WTC11 (cell line): Measurements from ENCODE around the gene C13orf46. TPM values are rescaled to one million over a fixed set of nuclear protein-coding genes. Genes with fewer than 3 reads are reported as not detected.

Source experiments
- ATAC-seq: fragments of 200-7000 bp; cut with Tn5 transposase; 2 replicates; pipeline ENCODE4 v1.10.0; 2021; ENCODE audit warnings: mild to moderate bottlenecking, moderate library complexity
- CTCF ChIA-PET: fragments of 300-600 bp; sonication (Branson Sonifier 250); formaldehyde crosslinking; loops from one replicate; lab custom pipeline; 2021; ENCODE audit warnings: antibody characterized with exemption; lab: Charles Lee
- POLR2A ChIA-PET: fragments of 350-600 bp; sonication (Branson Sonifier 250); formaldehyde crosslinking; loops from one replicate; lab custom pipeline; 2021; ENCODE audit warnings: antibody characterized with exemption; lab: Charles Lee
- DNase-seq: peaks from one replicate; pipeline ENCODE4 v3.0.0; 2021; ENCODE audit warnings: low spot score
- H3K27ac Mint-ChIP-seq: 2 replicates; pipeline ENCODE4 v1.8.0; 2021; ENCODE audit warnings: mixed read lengths
- H3K27me3 Mint-ChIP-seq: 2 replicates; pipeline ENCODE4 v1.8.0; 2021; ENCODE audit warnings: low read depth, mild to moderate bottlenecking, moderate library complexity, mixed read lengths
- H3K36me3 Mint-ChIP-seq: 2 replicates; pipeline ENCODE4 v1.8.0; 2021; ENCODE audit warnings: mixed read lengths
- H3K4me1 Mint-ChIP-seq: 2 replicates; pipeline ENCODE4 v1.8.0; 2022; ENCODE audit warnings: mixed read lengths
- H3K4me3 Mint-ChIP-seq: 2 replicates; pipeline ENCODE4 v1.8.0; 2021; ENCODE audit warnings: mild to moderate bottlenecking, moderate library complexity, mixed read lengths
- H3K9me3 Mint-ChIP-seq: 2 replicates; pipeline ENCODE4 v1.8.0; 2021; ENCODE audit warnings: mixed read lengths
- ETV6 ChIP-seq: sonication (generic); formaldehyde crosslinking; IDR thresholded peaks from 2 replicates; pipeline ENCODE4 v1.8.1; 2022; ENCODE audit warnings: mild to moderate bottlenecking, missing genetic modification reagents
- FOXP1 ChIP-seq: sonication (generic); formaldehyde crosslinking; IDR thresholded peaks from 2 replicates; pipeline ENCODE4 v1.8.0; 2022; ENCODE audit warnings: missing genetic modification reagents, mild to moderate bottlenecking, moderate library complexity, borderline replicate concordance
- NFE2L1 ChIP-seq: sonication (generic); formaldehyde crosslinking; IDR thresholded peaks from 2 replicates; pipeline ENCODE4 v1.8.1; 2023; ENCODE audit warnings: missing genetic modification reagents
- ZBTB21 ChIP-seq: sonication (generic); formaldehyde crosslinking; IDR thresholded peaks from 2 replicates; pipeline ENCODE4 v1.8.1; 2023; ENCODE audit warnings: mild to moderate bottlenecking, missing genetic modification reagents, borderline replicate concordance
- ZNF232 ChIP-seq: sonication (generic); formaldehyde crosslinking; IDR thresholded peaks from 2 replicates; pipeline ENCODE4 v1.8.0; 2022; ENCODE audit warnings: mild to moderate bottlenecking, missing genetic modification reagents
- ZNF423 ChIP-seq: fragments of 250-450 bp; sonication (Bioruptor Pico); IDR thresholded peaks from 2 replicates; pipeline ENCODE4 v2.1.2; 2022; ENCODE audit warnings: mild to moderate bottlenecking, moderate library complexity
- total RNA-seq: library from RNA; stranded (reverse); gene quantifications from 3 replicates; pipeline ENCODE4 v1.2.3, GENCODE V29; 2021
- TF ChIP-seq, protein P1 (sequence below): fragments of 250-450 bp; sonication (Bioruptor Pico); IDR thresholded peaks from 2 replicates; pipeline ENCODE4 v1.9.0; 2021; ENCODE audit warnings: mild to moderate bottlenecking, borderline replicate concordance
- TF ChIP-seq, protein P2 (sequence below): sonication (generic); formaldehyde crosslinking; IDR thresholded peaks from 2 replicates; pipeline ENCODE4 v1.8.1; 2022; ENCODE audit warnings: missing genetic modification reagents, borderline replicate concordance
- TF ChIP-seq, protein P3 (sequence below): sonication (generic); formaldehyde crosslinking; IDR thresholded peaks from 2 replicates; pipeline ENCODE4 v1.8.0; 2022; ENCODE audit warnings: missing genetic modification reagents
- TF ChIP-seq, protein P4 (sequence below): fragments of 250-450 bp; sonication (Bioruptor Pico); IDR thresholded peaks from 2 replicates; pipeline ENCODE4 v1.8.0; 2021; ENCODE audit warnings: mild to moderate bottlenecking
- TF ChIP-seq, protein P5 (sequence below): fragments of 250-450 bp; sonication (Bioruptor Pico); conservative IDR thresholded peaks from 2 replicates; pipeline ENCODE4 v1.9.0; 2021; ENCODE audit warnings: mild to moderate bottlenecking

The C13orf46 gene
- total RNA-seq, 1 experiment from 2014 or later = 0.50 TPM

DNA sequence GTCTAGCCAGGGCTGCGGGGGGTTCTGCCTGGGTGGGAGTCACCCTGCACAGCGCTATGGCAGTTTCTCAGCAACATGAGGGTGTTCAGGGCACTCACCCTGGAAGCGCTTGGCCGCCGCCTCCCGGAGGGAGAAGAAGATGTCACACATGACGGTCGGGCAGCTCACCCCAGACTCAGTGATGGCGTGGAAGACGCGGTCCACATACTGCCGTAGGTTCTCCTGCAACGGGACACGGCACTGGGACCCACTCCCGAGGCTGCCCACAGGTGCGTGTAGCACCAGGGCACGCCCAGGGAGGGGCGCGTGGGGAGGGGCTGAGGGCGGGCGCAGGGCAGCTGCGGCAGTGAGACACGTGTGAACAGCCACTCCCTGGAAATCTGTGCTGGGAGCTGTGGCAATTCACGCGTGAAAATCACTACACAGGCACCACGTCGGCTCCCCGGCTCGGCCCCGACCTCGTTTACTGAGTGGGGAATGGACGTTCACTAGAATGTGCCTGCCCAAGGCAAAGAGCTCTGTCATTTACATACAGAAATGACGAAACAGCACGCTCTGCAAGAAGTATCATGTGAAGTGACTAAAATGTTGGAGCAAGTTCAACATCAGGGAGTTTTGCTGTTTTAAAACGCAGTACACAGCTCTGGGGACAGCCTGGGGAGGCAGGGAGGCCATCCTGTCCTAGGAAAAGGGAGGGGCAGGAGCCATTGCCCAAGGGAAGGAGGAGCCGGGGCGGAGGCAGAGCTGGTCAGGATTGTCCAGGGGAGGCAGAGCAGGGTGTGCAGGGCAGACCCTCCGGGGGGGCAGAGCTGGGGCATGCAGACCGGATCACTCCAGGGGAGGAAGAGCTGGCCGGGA, 41.5 kb upstream of the C13orf46 start (continued):
- TF ChIP-seq, protein P1, sequence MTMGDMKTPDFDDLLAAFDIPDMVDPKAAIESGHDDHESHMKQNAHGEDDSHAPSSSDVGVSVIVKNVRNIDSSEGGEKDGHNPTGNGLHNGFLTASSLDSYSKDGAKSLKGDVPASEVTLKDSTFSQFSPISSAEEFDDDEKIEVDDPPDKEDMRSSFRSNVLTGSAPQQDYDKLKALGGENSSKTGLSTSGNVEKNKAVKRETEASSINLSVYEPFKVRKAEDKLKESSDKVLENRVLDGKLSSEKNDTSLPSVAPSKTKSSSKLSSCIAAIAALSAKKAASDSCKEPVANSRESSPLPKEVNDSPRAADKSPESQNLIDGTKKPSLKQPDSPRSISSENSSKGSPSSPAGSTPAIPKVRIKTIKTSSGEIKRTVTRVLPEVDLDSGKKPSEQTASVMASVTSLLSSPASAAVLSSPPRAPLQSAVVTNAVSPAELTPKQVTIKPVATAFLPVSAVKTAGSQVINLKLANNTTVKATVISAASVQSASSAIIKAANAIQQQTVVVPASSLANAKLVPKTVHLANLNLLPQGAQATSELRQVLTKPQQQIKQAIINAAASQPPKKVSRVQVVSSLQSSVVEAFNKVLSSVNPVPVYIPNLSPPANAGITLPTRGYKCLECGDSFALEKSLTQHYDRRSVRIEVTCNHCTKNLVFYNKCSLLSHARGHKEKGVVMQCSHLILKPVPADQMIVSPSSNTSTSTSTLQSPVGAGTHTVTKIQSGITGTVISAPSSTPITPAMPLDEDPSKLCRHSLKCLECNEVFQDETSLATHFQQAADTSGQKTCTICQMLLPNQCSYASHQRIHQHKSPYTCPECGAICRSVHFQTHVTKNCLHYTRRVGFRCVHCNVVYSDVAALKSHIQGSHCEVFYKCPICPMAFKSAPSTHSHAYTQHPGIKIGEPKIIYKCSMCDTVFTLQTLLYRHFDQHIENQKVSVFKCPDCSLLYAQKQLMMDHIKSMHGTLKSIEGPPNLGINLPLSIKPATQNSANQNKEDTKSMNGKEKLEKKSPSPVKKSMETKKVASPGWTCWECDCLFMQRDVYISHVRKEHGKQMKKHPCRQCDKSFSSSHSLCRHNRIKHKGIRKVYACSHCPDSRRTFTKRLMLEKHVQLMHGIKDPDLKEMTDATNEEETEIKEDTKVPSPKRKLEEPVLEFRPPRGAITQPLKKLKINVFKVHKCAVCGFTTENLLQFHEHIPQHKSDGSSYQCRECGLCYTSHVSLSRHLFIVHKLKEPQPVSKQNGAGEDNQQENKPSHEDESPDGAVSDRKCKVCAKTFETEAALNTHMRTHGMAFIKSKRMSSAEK = no peak
- TF ChIP-seq FOXP1 (CRISPR knock-in tag) = no peak
- TF ChIP-seq ZNF232 = no peak

DNA sequence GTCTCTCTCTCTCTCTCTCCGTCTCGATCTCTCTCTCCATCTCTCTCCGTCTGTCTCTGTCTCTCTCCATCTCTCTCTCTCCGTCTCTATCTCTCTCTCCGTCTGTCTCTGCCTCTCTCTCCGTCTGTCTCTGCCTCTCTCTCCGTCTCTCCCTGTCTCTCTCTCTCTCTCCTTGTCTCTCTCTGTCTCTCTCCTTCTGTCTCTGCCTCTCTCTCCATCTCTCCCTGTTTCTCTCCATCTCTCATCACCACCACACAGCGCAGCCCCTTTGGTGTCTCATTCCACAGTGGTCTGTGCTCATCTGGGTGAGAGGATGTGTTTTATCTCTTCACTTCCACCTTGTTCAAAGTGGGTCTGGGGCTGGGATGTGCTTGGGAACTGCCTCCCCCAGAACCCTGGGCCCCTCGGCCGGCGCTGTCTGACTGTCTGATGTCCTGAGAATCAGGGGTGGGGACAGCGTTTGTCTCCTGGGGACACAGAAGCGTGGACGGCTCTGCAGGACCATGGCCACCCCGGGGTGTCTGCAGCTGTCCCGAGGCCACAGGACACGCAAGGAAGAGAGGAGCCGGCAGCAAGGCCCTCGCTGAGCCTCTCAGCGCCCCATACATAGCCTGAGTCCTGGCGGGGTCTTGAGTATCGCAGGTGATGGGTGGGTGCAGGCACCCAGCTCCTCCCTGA, 40.2 kb upstream of the C13orf46 start:
- H3K4me3 Mint-ChIP-seq = no peak overlapping the region
- TF ChIP-seq, protein P2, sequence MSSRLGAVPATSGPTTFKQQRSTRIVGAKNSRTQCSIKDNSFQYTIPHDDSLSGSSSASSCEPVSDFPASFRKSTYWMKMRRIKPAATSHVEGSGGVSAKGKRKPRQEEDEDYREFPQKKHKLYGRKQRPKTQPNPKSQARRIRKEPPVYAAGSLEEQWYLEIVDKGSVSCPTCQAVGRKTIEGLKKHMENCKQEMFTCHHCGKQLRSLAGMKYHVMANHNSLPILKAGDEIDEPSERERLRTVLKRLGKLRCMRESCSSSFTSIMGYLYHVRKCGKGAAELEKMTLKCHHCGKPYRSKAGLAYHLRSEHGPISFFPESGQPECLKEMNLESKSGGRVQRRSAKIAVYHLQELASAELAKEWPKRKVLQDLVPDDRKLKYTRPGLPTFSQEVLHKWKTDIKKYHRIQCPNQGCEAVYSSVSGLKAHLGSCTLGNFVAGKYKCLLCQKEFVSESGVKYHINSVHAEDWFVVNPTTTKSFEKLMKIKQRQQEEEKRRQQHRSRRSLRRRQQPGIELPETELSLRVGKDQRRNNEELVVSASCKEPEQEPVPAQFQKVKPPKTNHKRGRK (CRISPR knock-in tag) = no peak
- TF ChIP-seq, protein P3, sequence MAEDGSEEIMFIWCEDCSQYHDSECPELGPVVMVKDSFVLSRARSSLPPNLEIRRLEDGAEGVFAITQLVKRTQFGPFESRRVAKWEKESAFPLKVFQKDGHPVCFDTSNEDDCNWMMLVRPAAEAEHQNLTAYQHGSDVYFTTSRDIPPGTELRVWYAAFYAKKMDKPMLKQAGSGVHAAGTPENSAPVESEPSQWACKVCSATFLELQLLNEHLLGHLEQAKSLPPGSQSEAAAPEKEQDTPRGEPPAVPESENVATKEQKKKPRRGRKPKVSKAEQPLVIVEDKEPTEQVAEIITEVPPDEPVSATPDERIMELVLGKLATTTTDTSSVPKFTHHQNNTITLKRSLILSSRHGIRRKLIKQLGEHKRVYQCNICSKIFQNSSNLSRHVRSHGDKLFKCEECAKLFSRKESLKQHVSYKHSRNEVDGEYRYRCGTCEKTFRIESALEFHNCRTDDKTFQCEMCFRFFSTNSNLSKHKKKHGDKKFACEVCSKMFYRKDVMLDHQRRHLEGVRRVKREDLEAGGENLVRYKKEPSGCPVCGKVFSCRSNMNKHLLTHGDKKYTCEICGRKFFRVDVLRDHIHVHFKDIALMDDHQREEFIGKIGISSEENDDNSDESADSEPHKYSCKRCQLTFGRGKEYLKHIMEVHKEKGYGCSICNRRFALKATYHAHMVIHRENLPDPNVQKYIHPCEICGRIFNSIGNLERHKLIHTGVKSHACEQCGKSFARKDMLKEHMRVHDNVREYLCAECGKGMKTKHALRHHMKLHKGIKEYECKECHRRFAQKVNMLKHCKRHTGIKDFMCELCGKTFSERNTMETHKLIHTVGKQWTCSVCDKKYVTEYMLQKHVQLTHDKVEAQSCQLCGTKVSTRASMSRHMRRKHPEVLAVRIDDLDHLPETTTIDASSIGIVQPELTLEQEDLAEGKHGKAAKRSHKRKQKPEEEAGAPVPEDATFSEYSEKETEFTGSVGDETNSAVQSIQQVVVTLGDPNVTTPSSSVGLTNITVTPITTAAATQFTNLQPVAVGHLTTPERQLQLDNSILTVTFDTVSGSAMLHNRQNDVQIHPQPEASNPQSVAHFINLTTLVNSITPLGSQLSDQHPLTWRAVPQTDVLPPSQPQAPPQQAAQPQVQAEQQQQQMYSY = no peak
- TF ChIP-seq, protein P4, sequence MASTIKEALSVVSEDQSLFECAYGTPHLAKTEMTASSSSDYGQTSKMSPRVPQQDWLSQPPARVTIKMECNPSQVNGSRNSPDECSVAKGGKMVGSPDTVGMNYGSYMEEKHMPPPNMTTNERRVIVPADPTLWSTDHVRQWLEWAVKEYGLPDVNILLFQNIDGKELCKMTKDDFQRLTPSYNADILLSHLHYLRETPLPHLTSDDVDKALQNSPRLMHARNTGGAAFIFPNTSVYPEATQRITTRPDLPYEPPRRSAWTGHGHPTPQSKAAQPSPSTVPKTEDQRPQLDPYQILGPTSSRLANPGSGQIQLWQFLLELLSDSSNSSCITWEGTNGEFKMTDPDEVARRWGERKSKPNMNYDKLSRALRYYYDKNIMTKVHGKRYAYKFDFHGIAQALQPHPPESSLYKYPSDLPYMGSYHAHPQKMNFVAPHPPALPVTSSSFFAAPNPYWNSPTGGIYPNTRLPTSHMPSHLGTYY (CRISPR knock-in tag) = no peak
- TF ChIP-seq ZBTB21 (no peak), NFE2L1 (CRISPR knock-in tag) (no peak), ZNF423 (no peak), ETV6 (CRISPR knock-in tag) (no peak)
- TF ChIP-seq, protein P5, sequence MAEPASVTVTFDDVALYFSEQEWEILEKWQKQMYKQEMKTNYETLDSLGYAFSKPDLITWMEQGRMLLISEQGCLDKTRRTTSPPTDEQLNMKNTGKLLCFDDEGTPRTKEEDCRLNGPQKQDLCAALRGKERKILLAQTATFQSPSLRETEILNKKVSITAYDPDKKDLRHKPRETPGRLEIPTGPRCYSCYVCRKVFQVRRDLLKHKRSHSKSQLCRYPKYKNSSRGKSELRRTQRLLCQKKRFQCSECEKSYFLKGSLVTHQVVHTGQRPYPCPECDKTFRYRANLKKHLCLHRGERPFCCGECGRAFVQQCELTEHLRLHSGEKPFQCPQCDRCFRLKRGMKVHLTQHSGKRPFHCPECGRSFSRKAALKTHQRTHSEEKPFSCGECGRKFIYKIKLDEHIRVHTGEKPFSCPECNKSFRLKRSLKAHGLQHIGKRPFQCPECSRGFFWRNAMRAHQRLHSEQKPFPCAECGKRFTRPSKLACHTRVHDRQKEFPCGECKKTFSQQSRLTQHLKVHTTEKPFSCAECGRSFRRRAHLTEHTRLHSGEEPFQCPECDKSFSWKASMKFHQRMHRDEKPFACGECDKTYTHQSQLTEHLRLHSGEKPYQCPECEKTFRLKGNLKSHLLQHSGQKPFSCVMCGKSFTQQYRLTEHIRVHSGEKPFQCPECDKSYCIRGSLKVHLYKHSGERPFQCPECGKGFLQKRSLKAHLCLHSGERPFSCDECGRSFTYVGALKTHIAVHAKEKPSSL = no peak
- TF ChIP-seq, protein P1 = no peak
- H3K36me3 Mint-ChIP-seq = peaks cover 7% of the 10 kb centered on the region
- ChIA-PET POLR2A (no interaction called here), CTCF (no interaction called here)
- H3K4me1 Mint-ChIP-seq = no peaks in the 10 kb centered on the region
- DNase-seq = no peak
- H3K27me3 Mint-ChIP-seq = no peaks in the 10 kb centered on the region
- no peak for ATAC-seq
- no peaks in the 10 kb centered on the region for H3K9me3 Mint-ChIP-seq
- no peak overlapping the region for H3K27ac Mint-ChIP-seq
